Measurements from ENCODE around the gene ACTRT2.

DNA sequence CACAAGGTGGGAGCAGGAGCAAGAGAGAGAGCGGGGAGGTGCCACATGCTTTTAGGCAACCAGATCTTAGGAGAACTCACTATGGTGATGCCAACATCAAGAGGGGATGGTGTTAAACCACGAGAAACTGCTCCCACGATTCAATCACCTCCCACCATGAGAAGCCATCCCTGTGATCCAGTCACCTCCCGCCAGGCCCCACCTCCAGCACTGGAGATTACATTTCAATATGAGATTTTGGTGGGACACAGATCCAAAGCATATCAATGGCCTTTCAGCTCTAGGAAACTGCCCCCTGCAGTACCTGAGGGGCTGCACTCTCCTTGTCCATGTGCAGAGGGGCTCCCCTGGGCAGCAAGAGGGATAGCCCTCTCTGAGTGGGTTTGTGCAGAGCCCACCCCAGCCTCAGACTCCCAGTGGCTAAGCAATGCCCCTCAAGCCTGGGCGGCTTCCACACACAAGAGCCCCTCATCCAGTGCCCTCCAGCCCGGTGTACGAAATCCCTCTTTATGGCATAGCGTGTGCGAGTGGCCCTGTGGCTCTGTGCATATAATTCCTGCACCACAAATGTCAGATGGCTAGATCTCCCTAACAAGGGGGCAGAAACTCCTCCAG is 32.2 kb downstream of the ACTRT2 start:
- TF ChIP-seq, protein P1, sequence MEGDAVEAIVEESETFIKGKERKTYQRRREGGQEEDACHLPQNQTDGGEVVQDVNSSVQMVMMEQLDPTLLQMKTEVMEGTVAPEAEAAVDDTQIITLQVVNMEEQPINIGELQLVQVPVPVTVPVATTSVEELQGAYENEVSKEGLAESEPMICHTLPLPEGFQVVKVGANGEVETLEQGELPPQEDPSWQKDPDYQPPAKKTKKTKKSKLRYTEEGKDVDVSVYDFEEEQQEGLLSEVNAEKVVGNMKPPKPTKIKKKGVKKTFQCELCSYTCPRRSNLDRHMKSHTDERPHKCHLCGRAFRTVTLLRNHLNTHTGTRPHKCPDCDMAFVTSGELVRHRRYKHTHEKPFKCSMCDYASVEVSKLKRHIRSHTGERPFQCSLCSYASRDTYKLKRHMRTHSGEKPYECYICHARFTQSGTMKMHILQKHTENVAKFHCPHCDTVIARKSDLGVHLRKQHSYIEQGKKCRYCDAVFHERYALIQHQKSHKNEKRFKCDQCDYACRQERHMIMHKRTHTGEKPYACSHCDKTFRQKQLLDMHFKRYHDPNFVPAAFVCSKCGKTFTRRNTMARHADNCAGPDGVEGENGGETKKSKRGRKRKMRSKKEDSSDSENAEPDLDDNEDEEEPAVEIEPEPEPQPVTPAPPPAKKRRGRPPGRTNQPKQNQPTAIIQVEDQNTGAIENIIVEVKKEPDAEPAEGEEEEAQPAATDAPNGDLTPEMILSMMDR (IDR thresholded peaks at IDR 0.05) = no peak
- TF ChIP-seq EP300 (IDR thresholded peaks at IDR 0.05) (no peak), POLR2AphosphoS5 (IDR thresholded peaks at IDR 0.05) (no peak), POLR2A (IDR thresholded peaks at IDR 0.05) (no peak)

Data from suprapubic skin (tissue), 4 donors.